ENCODE measurements around the gene COL25A1. TPM values are rescaled to one million over a fixed set of nuclear protein-coding genes. Genes with fewer than 3 reads are reported as not detected.

Gene COL25A1
- total RNA-seq, 2 donors from 2014 or later = 0.29 TPM; not detected in 1

GRCh38 chr4:109298279-109299010 lies 4.0 kb downstream of the COL25A1 start:
- Histone ChIP-seq H3K9me3 (no peaks in the 10 kb centered on the region), H3K4me3 (no peak overlapping the region), H3K27me3 (peaks cover 31% of the 10 kb centered on the region), H3K9ac (ENCODE audit: low read depth in 2 of 2, low read length in 2 of 2) (no peak overlapping the region), H3K4me1 (peaks cover 11% of the 10 kb centered on the region), H3K27ac (no peak overlapping the region), H3K36me3 (no peaks in the 10 kb centered on the region)
- intact Hi-C loops (cut with DNase I) = no loop called here
- peak; percentile 36 for TF ChIP-seq CTCF (IDR thresholded peaks at IDR 0.05)
- DNase-seq = no peak

GRCh38 chr4:109296527-109296926 lies 5.9 kb downstream of the COL25A1 start:
- H3K27ac ChIP-seq = no peak overlapping the region
- H3K4me1 ChIP-seq = no peaks in the 10 kb centered on the region
- intact Hi-C loops (cut with DNase I) = no loop called here
- no peaks in the 10 kb centered on the region for H3K9me3 ChIP-seq
- H3K4me3 ChIP-seq = no peak overlapping the region
- no peak for DNase-seq
- peaks cover 11% of the 10 kb centered on the region for H3K27me3 ChIP-seq
- H3K36me3 ChIP-seq = no peaks in the 10 kb centered on the region
- H3K9ac ChIP-seq (ENCODE audit: low read depth in 2 of 2, low read length in 2 of 2) = no peak overlapping the region
- TF ChIP-seq CTCF (IDR thresholded peaks at IDR 0.05) = no peak

GRCh38 chr4:109295081-109295480 lies 7.4 kb downstream of the COL25A1 start:
- Histone ChIP-seq H3K4me3 (no peak overlapping the region), H3K27ac (no peak overlapping the region), H3K9me3 (no peaks in the 10 kb centered on the region), H3K9ac (ENCODE audit: low read depth in 2 of 2, low read length in 2 of 2) (no peak overlapping the region), H3K27me3 (no peaks in the 10 kb centered on the region), H3K36me3 (no peaks in the 10 kb centered on the region), H3K4me1 (no peaks in the 10 kb centered on the region)
- no peak for DNase-seq
- TF ChIP-seq CTCF (IDR thresholded peaks at IDR 0.05) = no peak
- intact Hi-C loops (cut with DNase I) = no loop called here

GRCh38 chr4:109294468-109295020 lies 7.9 kb downstream of the COL25A1 start:
- intact Hi-C loops (cut with DNase I) = no loop called here
- no peak for DNase-seq
- Histone ChIP-seq H3K27ac (no peak overlapping the region), H3K36me3 (no peaks in the 10 kb centered on the region), H3K9ac (ENCODE audit: low read depth in 2 of 2, low read length in 2 of 2) (no peak overlapping the region), H3K9me3 (no peaks in the 10 kb centered on the region), H3K27me3 (no peaks in the 10 kb centered on the region), H3K4me3 (no peak overlapping the region), H3K4me1 (no peaks in the 10 kb centered on the region)
- TF ChIP-seq CTCF (IDR thresholded peaks at IDR 0.05) = no peak

- H3K4me1 ChIP-seq = no peaks in the 10 kb centered on the region
- no peaks in the 10 kb centered on the region for H3K9me3 ChIP-seq
- intact Hi-C loops (cut with DNase I) = no loop called here
- H3K36me3 ChIP-seq = no peaks in the 10 kb centered on the region
- H3K27me3 ChIP-seq = no peaks in the 10 kb centered on the region
- H3K9ac ChIP-seq (ENCODE audit: low read depth in 2 of 2, low read length in 2 of 2) = no peak overlapping the region
- no peak overlapping the region for H3K27ac ChIP-seq
- TF ChIP-seq CTCF (IDR thresholded peaks at IDR 0.05) = peak; percentile 25
- H3K4me3 ChIP-seq = no peak overlapping the region
- no peak for DNase-seq
Observed at GRCh38 chr4:109294006-109294405, 8.5 kb downstream of the COL25A1 start.
